Left lung (tissue), 10 donors: ENCODE measurements around the gene RBMS2. TPM values are rescaled to one million over a fixed set of nuclear protein-coding genes. Genes with fewer than 3 reads are reported as not detected.
A peak's percentile ranks its signal among the peaks of the same experiment; 100 is the strongest.

ENCODE experiments used
- ATAC-seq: fragments of 200-7000 bp; cut with Tn5 transposase; one replicate; pipeline ENCODE4 v1.9.1; 2020; ENCODE audit warnings: moderate library complexity
- DNase-seq, 4 donors: peaks; one replicate each; pipeline ENCODE4 v3.0.0-alpha.2; 2013 to 2020
- H3K27ac ChIP-seq, 2 donors: fragments of 200-600 bp; sonication (generic) in 1 of 2; one replicate each; pipeline versions ENCODE4 v1.5.0 to v1.8.0; 2020 to 2021
- H3K27me3 ChIP-seq, 2 donors: fragments of 200-600 bp; sonication (generic) in 1 of 2; one replicate each; pipeline versions ENCODE4 v1.5.0 to v1.8.0; 2020 to 2021
- H3K36me3 ChIP-seq, 2 donors: fragments of 200-600 bp; sonication (generic) in 1 of 2; one replicate each; pipeline versions ENCODE4 v1.5.0 to v1.8.0; 2020 to 2021
- H3K4me1 ChIP-seq, 2 donors: fragments of 200-600 bp; one replicate each; pipeline ENCODE4 v1.8.0; 2021
- H3K4me3 ChIP-seq, 2 donors: fragments of 200-600 bp; sonication (generic) in 1 of 2; one replicate each; pipeline versions ENCODE4 v1.5.0 to v1.8.0; 2020 to 2021; ENCODE audit warnings: mild to moderate bottlenecking in 1 of 2
- H3K9me3 ChIP-seq, 2 donors: fragments of 200-600 bp; sonication (generic) in 1 of 2; one replicate each; pipeline versions ENCODE4 v1.5.0 to v1.8.0; 2020 to 2021
- intact Hi-C, 2 donors: fragments of 100-400 bp; cut with DNase I; formaldehyde crosslinking; loops; one replicate each; pipeline versions ENCODE4 v1.11.2 to v1.14.2; 2022
- polyA plus RNA-seq, 6 donors: library from polyadenylated mRNA; unstranded; fragments of 120-200 nt; gene quantifications; one replicate each; pipeline ENCODE4 v1.2.1, GENCODE V29; 2013; ENCODE audit not compliant: insufficient read length in 6 of 6
- total RNA-seq, 2 donors: library from RNA; stranded (reverse); fragmentation: NEBNext Ultra II Directional; extraction: Animal tissue kit (Norgen Biotek cat#: 25700); gene quantifications; one replicate each; pipeline ENCODE4 v1.2.1, GENCODE V29; 2021
- TF ChIP-seq, protein P1 (sequence below), 2 donors: fragments of 200-600 bp; sonication (generic) in 1 of 2; IDR thresholded peaks; one replicate each; pipeline versions ENCODE4 v1.5.0 to v1.8.0; 2021; ENCODE audit warnings: antibody characterized with exemption in 2 of 2
- donor health status: DM: no; HTN: yes; CAD: no.
- donor health status: DM: no; HTN: no; CAD: no.

RBMS2 gene
- total and polyA plus RNA-seq, 8 donors, result 49.0 to 113 (median 69.1) TPM

DNA sequence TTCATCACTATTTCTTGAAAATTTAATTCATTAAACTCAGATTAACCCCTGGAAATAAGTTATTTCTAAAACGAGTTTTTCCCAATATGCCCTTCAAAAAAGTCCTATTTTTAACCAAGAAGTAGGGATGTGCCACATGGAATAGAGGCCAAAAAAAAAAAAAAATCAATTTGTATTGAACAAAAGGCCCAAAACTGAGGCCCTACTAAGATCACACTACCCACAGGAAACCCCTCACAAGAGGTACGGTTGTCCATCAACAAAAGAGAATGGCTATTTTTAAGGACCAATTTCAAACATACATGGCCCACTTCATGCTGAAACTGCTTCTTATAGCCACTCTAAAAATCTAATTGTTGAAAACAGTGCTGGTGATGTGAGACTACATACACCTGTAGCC is 116.0 kb downstream of the RBMS2 start:
- no peaks in the 10 kb centered on the region for H3K9me3 ChIP-seq
- H3K4me3 ChIP-seq, result no peak overlapping the region
- no peak for ATAC-seq
- intact Hi-C loops, result no loop called here
- TF ChIP-seq, protein P1, sequence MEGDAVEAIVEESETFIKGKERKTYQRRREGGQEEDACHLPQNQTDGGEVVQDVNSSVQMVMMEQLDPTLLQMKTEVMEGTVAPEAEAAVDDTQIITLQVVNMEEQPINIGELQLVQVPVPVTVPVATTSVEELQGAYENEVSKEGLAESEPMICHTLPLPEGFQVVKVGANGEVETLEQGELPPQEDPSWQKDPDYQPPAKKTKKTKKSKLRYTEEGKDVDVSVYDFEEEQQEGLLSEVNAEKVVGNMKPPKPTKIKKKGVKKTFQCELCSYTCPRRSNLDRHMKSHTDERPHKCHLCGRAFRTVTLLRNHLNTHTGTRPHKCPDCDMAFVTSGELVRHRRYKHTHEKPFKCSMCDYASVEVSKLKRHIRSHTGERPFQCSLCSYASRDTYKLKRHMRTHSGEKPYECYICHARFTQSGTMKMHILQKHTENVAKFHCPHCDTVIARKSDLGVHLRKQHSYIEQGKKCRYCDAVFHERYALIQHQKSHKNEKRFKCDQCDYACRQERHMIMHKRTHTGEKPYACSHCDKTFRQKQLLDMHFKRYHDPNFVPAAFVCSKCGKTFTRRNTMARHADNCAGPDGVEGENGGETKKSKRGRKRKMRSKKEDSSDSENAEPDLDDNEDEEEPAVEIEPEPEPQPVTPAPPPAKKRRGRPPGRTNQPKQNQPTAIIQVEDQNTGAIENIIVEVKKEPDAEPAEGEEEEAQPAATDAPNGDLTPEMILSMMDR (IDR thresholded peaks at IDR 0.05), result no peak
- H3K4me1 ChIP-seq, result peaks cover 16 to 54% of the 10 kb centered on the region in 2 donors
- H3K27ac ChIP-seq, result peak overlapping the region; percentile 93 to 97
- no peak for DNase-seq
- no peaks in the 10 kb centered on the region for H3K27me3 ChIP-seq
- H3K36me3 ChIP-seq, result peaks cover 6 to 52% of the 10 kb centered on the region in 2 donors

DNA sequence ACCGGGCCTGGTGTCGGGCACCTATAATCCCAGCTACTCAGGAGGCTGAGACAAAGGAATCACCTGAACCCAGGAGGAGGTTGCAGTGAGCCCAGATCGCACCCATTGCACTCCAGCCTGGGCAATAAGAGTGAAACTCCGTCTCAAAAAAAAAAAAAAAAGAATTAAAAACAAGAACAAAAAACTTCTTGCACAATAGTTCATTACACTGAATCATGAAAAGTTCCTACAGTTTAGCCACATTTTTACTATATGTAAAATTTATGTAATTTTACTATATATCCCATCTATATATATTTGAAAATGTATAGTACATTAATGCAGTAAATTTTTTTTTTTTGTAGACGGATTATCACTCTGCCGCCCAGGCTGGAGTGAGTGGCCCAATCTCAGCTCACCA is 119.6 kb downstream of the RBMS2 start:
- Histone ChIP-seq H3K9me3 (no peaks in the 10 kb centered on the region), H3K27ac (no peak overlapping the region), H3K4me1 (peaks cover 4 to 51% of the 10 kb centered on the region in 2 donors), H3K27me3 (no peaks in the 10 kb centered on the region), H3K4me3 (no peak overlapping the region), H3K36me3 (peaks cover 11 to 75% of the 10 kb centered on the region in 2 donors)
- intact Hi-C loops, result no loop called here
- ATAC-seq, result no peak
- TF ChIP-seq, protein P1 (IDR thresholded peaks at IDR 0.05), result no peak
- DNase-seq, result no peak

DNA sequence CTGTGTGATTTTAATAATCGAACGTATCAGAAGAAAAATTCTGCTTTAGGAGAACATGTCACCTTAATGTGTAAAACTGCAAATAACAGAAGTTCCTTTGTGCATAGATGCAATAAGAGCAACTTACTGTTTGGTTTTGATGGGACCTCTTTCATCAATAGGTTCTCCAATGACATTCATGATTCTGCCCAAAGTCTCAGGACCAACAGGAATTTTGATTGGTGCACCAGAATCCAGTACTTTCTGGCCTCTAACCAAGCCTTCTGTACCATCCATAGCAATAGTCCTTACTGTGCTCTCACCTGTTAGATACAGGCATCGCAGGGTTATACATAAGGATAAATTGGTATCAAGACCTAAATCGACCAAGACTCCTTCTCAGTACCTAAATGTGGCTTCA is 123.0 kb downstream of the RBMS2 start:
- Histone ChIP-seq H3K4me3 (peak overlapping the region; percentile 88 to 96), H3K4me1 (peaks cover 6 to 45% of the 10 kb centered on the region in 2 donors), H3K36me3 (peaks cover 5 to 52% of the 10 kb centered on the region in 2 donors), H3K9me3 (no peaks in the 10 kb centered on the region), H3K27ac (peak overlapping the region; percentile 82 to 93), H3K27me3 (no peaks in the 10 kb centered on the region)
- ATAC-seq (no peak), DNase-seq (no peak)
- TF ChIP-seq, protein P1 (IDR thresholded peaks at IDR 0.05), result no peak
- intact Hi-C loops, result no loop called here

DNA sequence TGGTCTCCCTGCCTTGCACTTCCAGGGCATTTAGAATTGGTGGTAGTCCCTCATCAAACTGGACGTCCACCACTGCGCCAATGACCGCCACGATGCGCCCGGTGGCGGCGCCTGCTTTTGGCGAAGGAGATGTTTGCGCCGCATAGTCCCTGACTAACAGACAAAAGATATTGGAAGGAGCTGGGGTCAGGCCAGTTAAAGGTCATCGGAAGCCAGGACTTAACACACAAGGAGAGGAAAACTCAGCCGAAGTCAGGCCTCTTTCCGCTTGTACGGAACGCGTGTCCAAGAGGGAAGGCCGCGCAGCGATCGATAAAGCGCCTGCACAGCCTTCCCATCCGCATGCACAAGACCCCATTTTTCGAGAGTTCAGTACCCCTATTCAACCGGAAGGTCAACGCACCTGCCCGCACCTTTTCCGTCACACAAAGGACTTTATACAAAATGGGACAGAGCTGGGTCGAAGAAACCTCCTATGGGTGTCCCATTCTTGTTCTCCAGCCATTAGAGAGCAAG is 123.6 kb downstream of the RBMS2 start:
- peak overlapping the region; percentile 82 to 93 for H3K27ac ChIP-seq
- ATAC-seq, result peak; percentile 19
- TF ChIP-seq, protein P1 (IDR thresholded peaks at IDR 0.05), result no peak
- intact Hi-C loops, result no loop called here
- DNase-seq, result peak in 1 of 4 donors; percentile 16
- no peaks in the 10 kb centered on the region for H3K9me3 ChIP-seq
- H3K27me3 ChIP-seq, result no peaks in the 10 kb centered on the region
- peaks cover 5 to 46% of the 10 kb centered on the region in 2 donors for H3K36me3 ChIP-seq
- H3K4me3 ChIP-seq, result peak overlapping the region; percentile 88 to 96
- peaks cover 6 to 45% of the 10 kb centered on the region in 2 donors for H3K4me1 ChIP-seq

Other genes with a start within 250 kb of the RBMS2 start
- gene CS, start 221.5 kb upstream of the RBMS2 start, total RNA-seq, result 100 to 1,000 TPM; 193 to 213 TPM
- gene CS, start 221.5 kb upstream of the RBMS2 start, polyA plus RNA-seq, result 100 to 1,000 TPM; 162 to 190 (median 177) TPM
- gene CNPY2, start 205.8 kb upstream of the RBMS2 start, total RNA-seq, result 100 to 1,000 TPM; 135 to 152 TPM
- 100 to 1,000 TPM; 126 to 168 (median 146) TPM for gene CNPY2, start 205.8 kb upstream of the RBMS2 start, polyA plus RNA-seq
- gene PAN2, start 187.8 kb upstream of the RBMS2 start, total RNA-seq, result 10 to 100 TPM; 49.9 to 58.4 TPM
- gene PAN2, start 187.8 kb upstream of the RBMS2 start, polyA plus RNA-seq, result 100 to 1,000 TPM in 1 of 6 donors, 10 to 100 TPM in 5; 66.7 to 107 (median 82.0) TPM
- 1 to 10 TPM in 1 of 2 donors, under 1 TPM in 1; 0.73 to 1.0 TPM for gene IL23A, start 182.9 kb upstream of the RBMS2 start, total RNA-seq
- 1 to 10 TPM in 3 of 6 donors, under 1 TPM in 3; 0.69 to 1.3 (median 1.0) TPM for gene IL23A, start 182.9 kb upstream of the RBMS2 start, polyA plus RNA-seq
- 100 to 1,000 TPM; 175 to 187 TPM for gene STAT2, start 161.7 kb upstream of the RBMS2 start, total RNA-seq
- 100 to 1,000 TPM; 133 to 194 (median 162) TPM for gene STAT2, start 161.7 kb upstream of the RBMS2 start, polyA plus RNA-seq
- not detected for gene APOF, start 159.0 kb upstream of the RBMS2 start, total RNA-seq
- under 1 TPM in 3 of 6 donors, not detected in 3; 0.13 to 0.18 (median 0.13) TPM for gene APOF, start 159.0 kb upstream of the RBMS2 start, polyA plus RNA-seq
- gene TIMELESS, start 72.4 kb upstream of the RBMS2 start, total RNA-seq, result 10 to 100 TPM; 15.0 to 22.1 TPM
- gene TIMELESS, start 72.4 kb upstream of the RBMS2 start, polyA plus RNA-seq, result 10 to 100 TPM; 27.1 to 38.0 (median 32.3) TPM
- gene MIP, start 67.2 kb upstream of the RBMS2 start, total RNA-seq, result not detected
- gene MIP, start 67.2 kb upstream of the RBMS2 start, polyA plus RNA-seq, result under 1 TPM in 1 of 6 donors, not detected in 5; 0.18 TPM
- gene SPRYD4, start 53.2 kb upstream of the RBMS2 start, total RNA-seq, result 1 to 10 TPM; 2.5 to 3.3 TPM
- gene SPRYD4, start 53.2 kb upstream of the RBMS2 start, polyA plus RNA-seq, result 1 to 10 TPM; 4.6 to 5.9 (median 5.7) TPM
- gene GLS2, start 33.7 kb upstream of the RBMS2 start, total RNA-seq, result 1 to 10 TPM; 3.0 to 5.9 TPM
- 1 to 10 TPM; 2.3 to 3.4 (median 2.7) TPM for gene GLS2, start 33.7 kb upstream of the RBMS2 start, polyA plus RNA-seq
- 10 to 100 TPM; 91.0 to 96.0 TPM for gene BAZ2A, start 108.5 kb downstream of the RBMS2 start, total RNA-seq
- 100 to 1,000 TPM in 3 of 6 donors, 10 to 100 TPM in 3; 90.9 to 113 (median 99.6) TPM for gene BAZ2A, start 108.5 kb downstream of the RBMS2 start, polyA plus RNA-seq
- gene ATP5F1B, start 124.2 kb downstream of the RBMS2 start, total RNA-seq, result 100 to 1,000 TPM; 433 to 487 TPM
- 100 to 1,000 TPM; 528 to 661 (median 622) TPM for gene ATP5F1B, start 124.2 kb downstream of the RBMS2 start, polyA plus RNA-seq
- gene PTGES3, start 166.5 kb downstream of the RBMS2 start, total RNA-seq, result 100 to 1,000 TPM; 164 to 210 TPM
- gene PTGES3, start 166.5 kb downstream of the RBMS2 start, polyA plus RNA-seq, result 100 to 1,000 TPM; 224 to 303 (median 278) TPM
- gene NACA, start 203.5 kb downstream of the RBMS2 start, total RNA-seq, result 100 to 1,000 TPM; 531 to 592 TPM
- 1,000 to 10,000 TPM; 2,221 to 2,541 (median 2,372) TPM for gene NACA, start 203.5 kb downstream of the RBMS2 start, polyA plus RNA-seq
- 10 to 100 TPM in 1 of 2 donors, 1 to 10 TPM in 1; 7.2 to 13.6 TPM for gene PRIM1, start 230.5 kb downstream of the RBMS2 start, total RNA-seq
- 10 to 100 TPM; 19.9 to 28.5 (median 23.2) TPM for gene PRIM1, start 230.5 kb downstream of the RBMS2 start, polyA plus RNA-seq
- 10 to 100 TPM; 40.7 to 63.0 TPM for gene HSD17B6, start 241.5 kb downstream of the RBMS2 start, total RNA-seq
- gene HSD17B6, start 241.5 kb downstream of the RBMS2 start, polyA plus RNA-seq, result 1 to 10 TPM in 5 of 6 donors, under 1 TPM in 1; 0.57 to 4.8 (median 1.8) TPM